ENCODE measurements around the gene EDC4. TPM values are rescaled to one million over a fixed set of nuclear protein-coding genes. Genes with fewer than 3 reads are reported as not detected.
A peak's percentile ranks its signal among the peaks of the same experiment; 100 is the strongest.

EDC4 gene
- polyA plus RNA-seq, 1 donor from 2014 or later = 66.0 TPM

DNA sequence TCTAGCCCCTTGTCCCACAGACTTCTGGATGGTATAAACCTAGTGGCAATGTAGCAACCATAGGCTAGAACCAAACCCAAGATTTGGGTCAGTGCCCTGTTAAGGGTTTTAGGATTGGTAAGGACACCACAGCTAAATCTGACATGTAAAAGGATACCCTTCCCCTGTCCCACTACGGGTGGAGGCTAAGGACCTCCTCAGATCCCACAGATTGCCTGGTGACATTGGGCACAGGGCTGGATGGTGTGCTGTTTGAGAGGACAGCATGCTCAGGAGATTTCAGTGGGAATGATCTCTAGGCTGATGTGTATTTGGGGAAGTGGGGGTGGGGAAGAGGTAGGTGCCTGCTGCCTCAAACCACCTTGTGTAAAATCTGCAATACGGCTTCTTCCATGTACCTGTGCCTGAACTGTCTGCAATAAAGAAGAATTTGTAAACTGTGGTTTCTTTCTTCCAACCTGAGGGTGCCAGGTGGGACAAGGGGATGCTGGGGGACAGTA lies 671 bp upstream of the EDC4 start:
- Histone ChIP-seq H2AFZ (ENCODE audit: low read depth, low read length) (no peak overlapping the region), H3K36me3 (ENCODE audit: insufficient read depth, low read length) (no peaks in the 10 kb centered on the region), H3K9me3 (ENCODE audit: low read length) (no peaks in the 10 kb centered on the region), H3K9ac (ENCODE audit: low read length) (peak overlapping the region; percentile 88), H3K27ac (ENCODE audit: low read length) (peak overlapping the region; percentile 60), H4K20me1 (ENCODE audit: insufficient read depth) (no peaks in the 10 kb centered on the region), H3K9me2 (ENCODE audit: insufficient read depth, low read length) (no peaks in the 10 kb centered on the region), H3K27me3 (ENCODE audit: insufficient read depth, low read depth, low read length) (no peaks in the 10 kb centered on the region), H3K79me2 (replicated peaks; ENCODE audit: insufficient read depth, low read length) (peaks cover 26% of the 10 kb centered on the region), H3K4me3 (ENCODE audit: low read length) (peak overlapping the region; percentile 87), H3K4me2 (ENCODE audit: low read length) (peak overlapping the region; percentile 72), H3F3A (ENCODE audit: insufficient read depth, low read length, poor library complexity, severe bottlenecking) (no peaks in the 10 kb centered on the region)
- TF ChIP-seq RAD21 (conservative IDR thresholded peaks at IDR 0.05) = no peak
- TF ChIP-seq SMC3 (conservative IDR thresholded peaks at IDR 0.05; ENCODE audit: poor library complexity) = no peak
- TF ChIP-seq, protein P1, sequence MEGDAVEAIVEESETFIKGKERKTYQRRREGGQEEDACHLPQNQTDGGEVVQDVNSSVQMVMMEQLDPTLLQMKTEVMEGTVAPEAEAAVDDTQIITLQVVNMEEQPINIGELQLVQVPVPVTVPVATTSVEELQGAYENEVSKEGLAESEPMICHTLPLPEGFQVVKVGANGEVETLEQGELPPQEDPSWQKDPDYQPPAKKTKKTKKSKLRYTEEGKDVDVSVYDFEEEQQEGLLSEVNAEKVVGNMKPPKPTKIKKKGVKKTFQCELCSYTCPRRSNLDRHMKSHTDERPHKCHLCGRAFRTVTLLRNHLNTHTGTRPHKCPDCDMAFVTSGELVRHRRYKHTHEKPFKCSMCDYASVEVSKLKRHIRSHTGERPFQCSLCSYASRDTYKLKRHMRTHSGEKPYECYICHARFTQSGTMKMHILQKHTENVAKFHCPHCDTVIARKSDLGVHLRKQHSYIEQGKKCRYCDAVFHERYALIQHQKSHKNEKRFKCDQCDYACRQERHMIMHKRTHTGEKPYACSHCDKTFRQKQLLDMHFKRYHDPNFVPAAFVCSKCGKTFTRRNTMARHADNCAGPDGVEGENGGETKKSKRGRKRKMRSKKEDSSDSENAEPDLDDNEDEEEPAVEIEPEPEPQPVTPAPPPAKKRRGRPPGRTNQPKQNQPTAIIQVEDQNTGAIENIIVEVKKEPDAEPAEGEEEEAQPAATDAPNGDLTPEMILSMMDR (IDR thresholded peaks at IDR 0.05; ENCODE audit: poor library complexity, severe bottlenecking) = no peak
- no peak for TF ChIP-seq EZH2 (IDR thresholded peaks at IDR 0.05; ENCODE audit: borderline replicate concordance, insufficient read depth, low read length, poor library complexity, severe bottlenecking)
- no peak for TF ChIP-seq MXI1 (conservative IDR thresholded peaks at IDR 0.05; ENCODE audit: poor library complexity, severe bottlenecking)
- no peak for TF ChIP-seq EP300 (conservative IDR thresholded peaks at IDR 0.05; ENCODE audit: poor library complexity, severe bottlenecking)
- TF ChIP-seq, protein P2, sequence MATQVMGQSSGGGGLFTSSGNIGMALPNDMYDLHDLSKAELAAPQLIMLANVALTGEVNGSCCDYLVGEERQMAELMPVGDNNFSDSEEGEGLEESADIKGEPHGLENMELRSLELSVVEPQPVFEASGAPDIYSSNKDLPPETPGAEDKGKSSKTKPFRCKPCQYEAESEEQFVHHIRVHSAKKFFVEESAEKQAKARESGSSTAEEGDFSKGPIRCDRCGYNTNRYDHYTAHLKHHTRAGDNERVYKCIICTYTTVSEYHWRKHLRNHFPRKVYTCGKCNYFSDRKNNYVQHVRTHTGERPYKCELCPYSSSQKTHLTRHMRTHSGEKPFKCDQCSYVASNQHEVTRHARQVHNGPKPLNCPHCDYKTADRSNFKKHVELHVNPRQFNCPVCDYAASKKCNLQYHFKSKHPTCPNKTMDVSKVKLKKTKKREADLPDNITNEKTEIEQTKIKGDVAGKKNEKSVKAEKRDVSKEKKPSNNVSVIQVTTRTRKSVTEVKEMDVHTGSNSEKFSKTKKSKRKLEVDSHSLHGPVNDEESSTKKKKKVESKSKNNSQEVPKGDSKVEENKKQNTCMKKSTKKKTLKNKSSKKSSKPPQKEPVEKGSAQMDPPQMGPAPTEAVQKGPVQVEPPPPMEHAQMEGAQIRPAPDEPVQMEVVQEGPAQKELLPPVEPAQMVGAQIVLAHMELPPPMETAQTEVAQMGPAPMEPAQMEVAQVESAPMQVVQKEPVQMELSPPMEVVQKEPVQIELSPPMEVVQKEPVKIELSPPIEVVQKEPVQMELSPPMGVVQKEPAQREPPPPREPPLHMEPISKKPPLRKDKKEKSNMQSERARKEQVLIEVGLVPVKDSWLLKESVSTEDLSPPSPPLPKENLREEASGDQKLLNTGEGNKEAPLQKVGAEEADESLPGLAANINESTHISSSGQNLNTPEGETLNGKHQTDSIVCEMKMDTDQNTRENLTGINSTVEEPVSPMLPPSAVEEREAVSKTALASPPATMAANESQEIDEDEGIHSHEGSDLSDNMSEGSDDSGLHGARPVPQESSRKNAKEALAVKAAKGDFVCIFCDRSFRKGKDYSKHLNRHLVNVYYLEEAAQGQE (IDR thresholded peaks at IDR 0.05; ENCODE audit: borderline replicate concordance) = no peak
- no peak for TF ChIP-seq POLR2AphosphoS5 (IDR thresholded peaks at IDR 0.05)
- no peak for TF ChIP-seq TAF1 (IDR thresholded peaks at IDR 0.05; ENCODE audit: low read depth)

DNA sequence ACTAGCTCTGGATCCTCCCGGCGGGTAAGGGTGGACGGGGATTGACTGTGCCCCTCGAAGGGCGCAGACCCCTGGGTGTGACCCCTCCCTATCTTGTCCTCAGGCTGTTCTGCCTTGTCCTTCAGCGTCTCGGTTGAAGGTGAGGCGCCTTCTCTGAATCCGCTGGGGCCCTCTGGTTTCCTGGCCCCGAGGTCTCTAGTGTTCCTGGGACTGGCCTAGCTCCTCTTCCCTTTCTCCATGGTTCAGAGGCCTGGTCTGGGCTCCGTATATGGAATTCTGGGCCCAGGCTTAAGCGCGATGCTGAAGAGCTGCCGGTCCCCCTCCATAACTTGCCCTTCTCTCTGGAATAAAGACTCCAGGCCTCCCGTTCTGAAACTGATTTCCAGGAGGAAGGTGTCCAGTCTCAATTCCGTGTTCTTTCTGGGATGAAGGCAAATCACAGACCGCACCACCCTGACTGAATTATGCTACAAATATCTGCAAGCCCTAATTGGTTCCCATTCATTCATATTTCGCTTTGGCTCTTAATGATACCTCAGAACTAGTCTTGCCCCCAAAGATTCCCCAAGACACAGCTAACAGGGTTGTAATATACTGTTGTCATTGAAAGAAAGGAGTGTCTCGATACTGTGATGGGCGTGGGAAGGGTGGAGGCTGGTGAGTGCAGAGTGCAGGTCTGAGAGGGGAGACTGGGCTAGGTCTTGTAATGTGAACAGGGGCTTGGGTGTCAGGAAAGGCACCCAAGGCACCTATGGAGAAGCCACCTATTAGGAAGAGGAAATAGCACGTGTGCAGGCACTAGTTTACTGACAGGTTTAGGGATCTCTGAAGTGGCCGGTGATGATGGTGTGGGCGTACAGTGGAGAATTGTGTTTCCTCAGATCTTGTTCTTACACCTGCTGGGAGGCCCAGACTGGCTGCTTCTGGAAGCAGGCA lies 851 bp downstream of the EDC4 start:
- Histone ChIP-seq H3K36me3 (ENCODE audit: insufficient read depth, low read length) (no peaks in the 10 kb centered on the region), H3K4me2 (ENCODE audit: low read length) (peak overlapping the region; percentile 72), H3K9me3 (ENCODE audit: low read length) (no peaks in the 10 kb centered on the region), H3K9me2 (ENCODE audit: insufficient read depth, low read length) (no peaks in the 10 kb centered on the region), H3K9ac (ENCODE audit: low read length) (peak overlapping the region; percentile 88), H4K20me1 (ENCODE audit: insufficient read depth) (no peaks in the 10 kb centered on the region), H3K79me2 (replicated peaks; ENCODE audit: insufficient read depth, low read length) (peaks cover 26% of the 10 kb centered on the region), H3F3A (ENCODE audit: insufficient read depth, low read length, poor library complexity, severe bottlenecking) (no peaks in the 10 kb centered on the region), H3K27ac (ENCODE audit: low read length) (peak overlapping the region; percentile 60), H3K27me3 (ENCODE audit: insufficient read depth, low read depth, low read length) (no peaks in the 10 kb centered on the region), H2AFZ (ENCODE audit: low read depth, low read length) (peak overlapping the region; percentile 41), H3K4me3 (ENCODE audit: low read length) (peak overlapping the region; percentile 87)
- no peak for TF ChIP-seq POLR2AphosphoS5 (IDR thresholded peaks at IDR 0.05)
- TF ChIP-seq, protein P2 (IDR thresholded peaks at IDR 0.05; ENCODE audit: borderline replicate concordance) = peak; percentile 19

Measured in neural cell (in vitro differentiated cells).